Nephron progenitor cell (in vitro differentiated cells): ENCODE results near the gene TMIGD2.

Experiments
- DNase-seq: peaks from one replicate; pipeline ENCODE4 v3.0.0; 2021
- H3K27ac Mint-ChIP-seq: 2 replicates; pipeline ENCODE4 v1.8.0; 2021; ENCODE audit warnings: mild to moderate bottlenecking, moderate library complexity, mixed read lengths
- H3K27me3 Mint-ChIP-seq: 2 replicates; pipeline ENCODE4 v1.8.0; 2021; ENCODE audit warnings: mild to moderate bottlenecking, low read depth, mixed read lengths; ENCODE audit not compliant: poor library complexity
- H3K36me3 Mint-ChIP-seq: 2 replicates; pipeline ENCODE4 v1.8.0; 2021; ENCODE audit warnings: low read depth, mixed read lengths
- H3K4me1 Mint-ChIP-seq: 2 replicates; pipeline ENCODE4 v1.8.0; 2021; ENCODE audit warnings: mixed read lengths
- H3K4me3 Mint-ChIP-seq: 2 replicates; pipeline ENCODE4 v1.8.0; 2021; ENCODE audit warnings: mild to moderate bottlenecking, moderate library complexity, mixed read lengths
- H3K9me3 Mint-ChIP-seq: 2 replicates; pipeline ENCODE4 v1.8.0; 2021; ENCODE audit warnings: mild to moderate bottlenecking, moderate library complexity, mixed read lengths
- CTCF ChIP-seq: fragments of 200-600 bp; sonication (generic); IDR thresholded peaks from 2 replicates; pipeline ENCODE4 v1.5.0; 2021; ENCODE audit warnings: antibody characterized with exemption

Gene TMIGD2

GRCh38 chr19:4313847-4314490 is 11.8 kb upstream of the TMIGD2 start:
- no peak for TF ChIP-seq CTCF
- peaks cover 5% of the 10 kb centered on the region for H3K27me3 Mint-ChIP-seq
- no peak overlapping the region for H3K4me3 Mint-ChIP-seq
- H3K4me1 Mint-ChIP-seq: no peaks in the 10 kb centered on the region
- H3K27ac Mint-ChIP-seq: no peak overlapping the region
- H3K9me3 Mint-ChIP-seq: peaks cover 1% of the 10 kb centered on the region
- H3K36me3 Mint-ChIP-seq: peaks cover 73% of the 10 kb centered on the region
- no peak for DNase-seq

GRCh38 chr19:4310247-4311121 is 8.3 kb upstream of the TMIGD2 start:
- Mint-ChIP-seq H3K27me3 (peaks cover 7% of the 10 kb centered on the region), H3K9me3 (no peaks in the 10 kb centered on the region), H3K4me3 (no peak overlapping the region), H3K4me1 (peaks cover 7% of the 10 kb centered on the region), H3K27ac (no peak overlapping the region), H3K36me3 (peaks cover 61% of the 10 kb centered on the region)
- TF ChIP-seq CTCF: no peak
- no peak for DNase-seq

GRCh38 chr19:4305659-4306058 is 3.5 kb upstream of the TMIGD2 start:
- Mint-ChIP-seq H3K36me3 (peaks cover 28% of the 10 kb centered on the region), H3K9me3 (no peaks in the 10 kb centered on the region), H3K27me3 (peaks cover 7% of the 10 kb centered on the region), H3K27ac (no peak overlapping the region), H3K4me1 (peaks cover 30% of the 10 kb centered on the region), H3K4me3 (peak overlapping the region; percentile 70)
- no peak for TF ChIP-seq CTCF
- DNase-seq: no peak

- Mint-ChIP-seq H3K4me3 (peak overlapping the region; percentile 70), H3K27me3 (peaks cover 8% of the 10 kb centered on the region), H3K4me1 (peaks cover 33% of the 10 kb centered on the region), H3K9me3 (no peaks in the 10 kb centered on the region), H3K36me3 (peaks cover 24% of the 10 kb centered on the region), H3K27ac (no peak overlapping the region)
- no peak for DNase-seq
- TF ChIP-seq CTCF: no peak
Measured at GRCh38 chr19:4305257-4305612, 3.0 kb upstream of the TMIGD2 start.

GRCh38 chr19:4304538-4305256 is 2.5 kb upstream of the TMIGD2 start, which contains the start of gene FSD1:
Gene FSD1 (plus strand): TSS chr19:4304598. CDS start chr19:4304747, 149 bp downstream.
- TF ChIP-seq CTCF: no peak
- Mint-ChIP-seq H3K36me3 (peaks cover 20% of the 10 kb centered on the region), H3K9me3 (no peaks in the 10 kb centered on the region), H3K4me3 (peak within 1 kb of the TSS; percentile 74), H3K27ac (no peak within 1 kb of the TSS), H3K27me3 (peaks cover 10% of the 10 kb centered on the region), H3K4me1 (peaks cover 33% of the 10 kb centered on the region)
- DNase-seq: peak; percentile 90
